Measurements from ENCODE around the gene CEP57.
"Not testable (repeated sequence)": the region's sequence is repeated elsewhere in the genome, so short reads cannot be mapped to it uniquely, and the experiment has no call there.

CEP57 gene

GRCh38 chr11:95867105-95867504 lies 76.8 kb downstream of the CEP57 start:
- DNase-seq: no peak

GRCh38 chr11:95870877-95871276 lies 80.6 kb downstream of the CEP57 start:
- DNase-seq: not testable (repeated sequence)

GRCh38 chr11:95877291-95877690 lies 87.0 kb downstream of the CEP57 start:
- DNase-seq: no peak

All from midbrain (tissue), 1 donor.